Ovary (tissue), 3 donors: Measurements from ENCODE around the gene EML6.

Source experiments
- POLR2A ChIP-seq: fragments of 450-650 bp; IDR thresholded peaks from one replicate; pipeline ENCODE4 v1.6.1; 2017; ENCODE audit warnings: antibody characterized with exemption, mild to moderate bottlenecking, moderate library complexity
- TF ChIP-seq, protein P1 (sequence below), 3 donors: fragments of 450-650 bp in 2 of 3; fragments of 200-600 bp in 1 of 3; IDR thresholded peaks; one replicate each; pipeline versions ENCODE4 v1.5.1 to v1.8.0; 2016 to 2022; ENCODE audit warnings: antibody characterized with exemption in 3 of 3, mild to moderate bottlenecking in 1 of 3
- donor health status: DM: no; HTN: no; CAD: no.

DNA sequence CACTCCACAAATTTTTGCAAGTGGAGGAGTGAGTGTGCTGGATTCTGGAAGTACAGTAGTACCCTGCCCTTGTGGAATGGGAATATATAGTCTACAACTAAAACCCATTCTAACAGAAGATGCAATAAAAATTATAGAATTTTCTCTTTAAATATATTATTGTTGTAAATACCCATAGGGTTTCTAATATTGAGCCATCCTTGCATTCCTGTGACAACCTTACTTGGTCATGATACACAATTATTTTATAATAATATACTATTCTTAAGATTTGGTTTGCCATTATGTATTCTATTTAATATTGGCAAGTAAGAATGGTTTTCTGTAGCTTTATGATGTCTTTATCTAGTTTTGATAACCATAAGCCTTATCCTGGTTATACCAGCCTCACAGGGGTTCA is 52.2 kb downstream of the EML6 start:
- TF ChIP-seq, protein P1, sequence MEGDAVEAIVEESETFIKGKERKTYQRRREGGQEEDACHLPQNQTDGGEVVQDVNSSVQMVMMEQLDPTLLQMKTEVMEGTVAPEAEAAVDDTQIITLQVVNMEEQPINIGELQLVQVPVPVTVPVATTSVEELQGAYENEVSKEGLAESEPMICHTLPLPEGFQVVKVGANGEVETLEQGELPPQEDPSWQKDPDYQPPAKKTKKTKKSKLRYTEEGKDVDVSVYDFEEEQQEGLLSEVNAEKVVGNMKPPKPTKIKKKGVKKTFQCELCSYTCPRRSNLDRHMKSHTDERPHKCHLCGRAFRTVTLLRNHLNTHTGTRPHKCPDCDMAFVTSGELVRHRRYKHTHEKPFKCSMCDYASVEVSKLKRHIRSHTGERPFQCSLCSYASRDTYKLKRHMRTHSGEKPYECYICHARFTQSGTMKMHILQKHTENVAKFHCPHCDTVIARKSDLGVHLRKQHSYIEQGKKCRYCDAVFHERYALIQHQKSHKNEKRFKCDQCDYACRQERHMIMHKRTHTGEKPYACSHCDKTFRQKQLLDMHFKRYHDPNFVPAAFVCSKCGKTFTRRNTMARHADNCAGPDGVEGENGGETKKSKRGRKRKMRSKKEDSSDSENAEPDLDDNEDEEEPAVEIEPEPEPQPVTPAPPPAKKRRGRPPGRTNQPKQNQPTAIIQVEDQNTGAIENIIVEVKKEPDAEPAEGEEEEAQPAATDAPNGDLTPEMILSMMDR (IDR thresholded peaks at IDR 0.05): no peak
- no peak for TF ChIP-seq POLR2A
